GM12891 (cell line): Measurements from ENCODE around the gene CACNB4.

Experiments used
- POLR2A ChIP-seq: IDR thresholded peaks from 2 replicates; pipeline ENCODE4 v1.6.1; 2011; ENCODE audit warnings: low read depth, low read length, control low read depth
- POLR2AphosphoS5 ChIP-seq: IDR thresholded peaks from 2 replicates; pipeline ENCODE4 v1.6.1; 2011; ENCODE audit warnings: low read depth, low read length, control low read depth
- POU2F2 ChIP-seq: IDR thresholded peaks from 2 replicates; pipeline ENCODE4 v1.6.1; 2011; ENCODE audit warnings: low read depth, mild to moderate bottlenecking, control low read depth, low read length, moderate library complexity
- SPI1 ChIP-seq: IDR thresholded peaks from 2 replicates; pipeline ENCODE4 v1.6.1; 2011; ENCODE audit warnings: low read depth, low read length, control low read depth
- TAF1 ChIP-seq: IDR thresholded peaks from 2 replicates; pipeline ENCODE4 v1.6.1; 2011; ENCODE audit warnings: low read depth, low read length, control low read depth

- no peak for TF ChIP-seq POLR2A
- no peak for TF ChIP-seq POLR2AphosphoS5
- no peak for TF ChIP-seq SPI1
- TF ChIP-seq TAF1 = no peak
- no peak for TF ChIP-seq POU2F2
Observed at GRCh38 chr2:151945602-151946001, 153.2 kb downstream of the CACNB4 start.
